ENCODE data around the gene TIMMDC1. TPM values are rescaled to one million over a fixed set of nuclear protein-coding genes. Genes with fewer than 3 reads are reported as not detected.

Gene TIMMDC1
- total and polyA plus RNA-seq, 2 of the 4 experiments (the other 2 are of a cell fraction), result 52.5 to 56.6 TPM

GRCh38 chr3:119507404-119507803 is 9.1 kb downstream of the TIMMDC1 start:
- Histone ChIP-seq H3K4me1 (ENCODE audit: control insufficient read depth, insufficient read depth, low read length) (no peaks in the 10 kb centered on the region), H3K14ac (replicated peaks; ENCODE audit: low read depth, low read length) (no peak overlapping the region), H2BK20ac (ENCODE audit: low read depth, low read length) (no peak overlapping the region), H2BK15ac (ENCODE audit: low read depth, low read length) (no peak overlapping the region), H3K27me3 (ENCODE audit: control insufficient read depth, insufficient read depth, low read length) (no peaks in the 10 kb centered on the region), H3K18ac (ENCODE audit: low read depth, low read length) (no peak overlapping the region), H3K9me3 (ENCODE audit: control insufficient read depth, insufficient read depth, low read length) (no peaks in the 10 kb centered on the region), H2AK9ac (replicated peaks; ENCODE audit: low read depth, low read length, poor library complexity) (no peak overlapping the region), H4K91ac (ENCODE audit: insufficient read depth, low read depth, low read length) (no peak overlapping the region), H3K4ac (ENCODE audit: low read depth, low read length) (no peak overlapping the region), H4K8ac (ENCODE audit: low read depth in 2 of 2, low read length in 2 of 2) (no peak overlapping the region), H3K4me2 (ENCODE audit: low read depth, low read length) (no peak overlapping the region), H4K5ac (ENCODE audit: low read depth, low read length) (no peak overlapping the region), H3K9me1 (ENCODE audit: insufficient read depth, low read length) (0 out of 2 replicates have a peak, but pooled peaks cover 3% of the 10 kb centered on the region), H2BK120ac (ENCODE audit: low read depth, low read length) (no peak overlapping the region), H3K27ac (ENCODE audit: insufficient read depth, low read length) (no peak overlapping the region), H2AK5ac (ENCODE audit: low read depth, low read length) (no peak overlapping the region), H3K4me3 (ENCODE audit: insufficient read depth, low read depth, low read length) (no peak overlapping the region), H2AFZ (replicated peaks; ENCODE audit: low read length, poor library complexity) (no peak overlapping the region), H3K23ac (ENCODE audit: low read depth, low read length) (no peak overlapping the region), H3K79me1 (ENCODE audit: low read depth in 1 of 2, low read length in 2 of 2) (peaks cover 9 to 11% of the 10 kb centered on the region in 2 experiments), H4K20me1 (ENCODE audit: insufficient read depth, low read length) (no peaks in the 10 kb centered on the region), H3K36me3 (ENCODE audit: control insufficient read depth, insufficient read depth, low read length) (peaks cover 19% of the 10 kb centered on the region), H2BK5ac (ENCODE audit: low read depth, low read length, poor library complexity, severe bottlenecking) (no peak overlapping the region), H3K56ac (ENCODE audit: extremely low read depth, insufficient read depth, low read length) (no peak overlapping the region), H3K9ac (ENCODE audit: low read depth, low read length) (no peak overlapping the region)
- ChIA-PET CTCF (interaction anchor here (0.6 kb wide), 1 partner anchor 95 kb away, joined by 3 read pairs; no protein-coding TSS in a partner anchor), POLR2A (ENCODE audit: unreplicated experiment) (no interaction called here)
- intact Hi-C loops (cut with micrococcal nuclease) (no loop called here), in situ Hi-C loops (cut with MboI; ENCODE audit: low sequenced_read_pairs) (loop anchor here (25.0 kb wide), 1 partner anchor 180 kb away; the partner anchor contains the start of gene COX17), dilution Hi-C loops (cut with HindIII; ENCODE audit: low sequenced_read_pairs, unreplicated experiment) (no loop called here)
- no peak for TF ChIP-seq BHLHE40 (IDR thresholded peaks at IDR 0.05; ENCODE audit: low read depth, low read length)
- no TSS peak for BruUV-seq (replicated peaks)
- ATAC-seq (ENCODE audit: low read depth), result no peak
- no CpG with 5 or more reads among the region's 2 CpGs for WGBS, 2 experiments (ENCODE audit: extremely low coverage in 2 of 2, insufficient read length in 1 of 2)
- DNase-seq, result no peak

Data from IMR-90 (cell line).